Stimulated activated CD4-positive, alpha-beta T cell treated with anti-CD3 and anti-CD28 coated beads, Interleukin-2, amount 100 ng/mL, for 48 hours (primary cell): ENCODE measurements around the gene CDK9.
"Not testable (repeated sequence)": the region's sequence is repeated elsewhere in the genome, so short reads cannot be mapped to it uniquely, and the experiment has no call there.

ENCODE experiments used
- DNase-seq, 2 donors: peaks; one replicate each; pipeline ENCODE4 v3.0.0-alpha.2; 2020

The CDK9 gene

GRCh38 chr9:127780909-127781308 lies 4.9 kb upstream of the CDK9 start:
- not testable (repeated sequence) for DNase-seq

- DNase-seq, result no peak
These were observed 4.0 kb upstream of the CDK9 start for GRCh38 chr9:127781806-127782205.

GRCh38 chr9:127783111-127784008 lies 2.5 kb upstream of the CDK9 start:
- peak; percentile 49 to 52 for DNase-seq

GRCh38 chr9:127785023-127785932 lies 556 bp upstream of the CDK9 start:
- DNase-seq, result peak; percentile 81 to 86

GRCh38 chr9:127786773-127787104 lies 905 bp downstream of the CDK9 start:
- no peak for DNase-seq

- peak; percentile 58 to 59 for DNase-seq
These were observed 2.6 kb downstream of the CDK9 start for GRCh38 chr9:127788337-127789011.

GRCh38 chr9:127789179-127789578 lies 3.3 kb downstream of the CDK9 start:
- no peak for DNase-seq

- DNase-seq, result no peak
These were observed 4.4 kb downstream of the CDK9 start for GRCh38 chr9:127790094-127790855.

- no peak for DNase-seq
These were observed 5.3 kb downstream of the CDK9 start for GRCh38 chr9:127791085-127791484.

- DNase-seq, result no peak
These were observed 6.7 kb downstream of the CDK9 start for GRCh38 chr9:127792417-127793031.

GRCh38 chr9:127793093-127793708 lies 7.4 kb downstream of the CDK9 start:
- DNase-seq, result no peak

- DNase-seq, result no peak
These were observed 8.4 kb downstream of the CDK9 start for GRCh38 chr9:127794001-127794791.

- DNase-seq, result no peak
These were observed 10.5 kb downstream of the CDK9 start for GRCh38 chr9:127796225-127796813.

GRCh38 chr9:127796852-127797370 lies 11.1 kb downstream of the CDK9 start:
- DNase-seq, result no peak

GRCh38 chr9:127801955-127802575 lies 16.2 kb downstream of the CDK9 start:
- DNase-seq, result no peak

GRCh38 chr9:127802576-127803443 lies 17.0 kb downstream of the CDK9 start, which contains the start of gene FPGS:
Gene FPGS, plus strand, starts transcription at chr9:127802882. Its CDS starts 43 bp downstream, at chr9:127802925.
- DNase-seq, result peak; percentile 73 to 79

GRCh38 chr9:127803507-127804352 lies 17.9 kb downstream of the CDK9 start:
- no peak for DNase-seq
